Psoas muscle (tissue), 8 donors: ENCODE measurements around the gene DTD1. TPM values are rescaled to one million over a fixed set of nuclear protein-coding genes. Genes with fewer than 3 reads are reported as not detected.

Experiments used
- ATAC-seq, 4 donors: fragments of 200-7000 bp; cut with Tn5 transposase; one replicate each; pipeline ENCODE4 v1.9.1; 2020; ENCODE audit warnings: moderate library complexity in 3 of 4, mild to moderate bottlenecking in 2 of 4
- DNase-seq, 2 donors: peaks; one replicate each; pipeline ENCODE4 v3.0.0-alpha.2; 2020
- H3K27ac ChIP-seq: fragments of 200-600 bp; one replicate; pipeline ENCODE4 v1.8.0; 2022
- H3K27me3 ChIP-seq, 3 donors: fragments of 200-600 bp in 1 of 3; one replicate each; pipeline versions ENCODE4 v1.6.1 to v1.8.0; 2013 to 2022; ENCODE audit warnings: low read length in 2 of 3, mild to moderate bottlenecking in 2 of 3, moderate library complexity in 1 of 3; ENCODE audit not compliant: insufficient read depth in 3 of 3
- H3K36me3 ChIP-seq, 2 donors: fragments of 200-600 bp in 1 of 2; one replicate each; pipeline versions ENCODE4 v1.6.1 to v1.8.0; 2013 to 2022; ENCODE audit warnings: low read depth in 1 of 2, mild to moderate bottlenecking in 1 of 2, moderate library complexity in 1 of 2; ENCODE audit not compliant: insufficient read depth in 1 of 2
- H3K4me1 ChIP-seq: fragments of 200-600 bp; one replicate; pipeline ENCODE4 v1.8.0; 2022
- H3K4me3 ChIP-seq: fragments of 200-600 bp; one replicate; pipeline ENCODE4 v1.8.0; 2022; ENCODE audit warnings: mild to moderate bottlenecking
- H3K9me3 ChIP-seq: fragments of 200-600 bp; one replicate; pipeline ENCODE4 v1.8.0; 2022
- CTCF ChIP-seq: fragments of 200-600 bp; IDR thresholded peaks from one replicate; pipeline ENCODE4 v1.8.0; 2022; ENCODE audit warnings: antibody characterized with exemption
- WGBS, 3 donors: extraction: QIAGEN DNeasy Blood & Tissue Kit; methylation state at CpG; one replicate each; pipeline versions ENCODE4 v1.1.6 to v1.1.7; 2013; 5-methylcytosine and 5-hydroxymethylcytosine counted together
- intact Hi-C, 2 donors: fragments of 100-400 bp; cut with DNase I; formaldehyde crosslinking; loops; one replicate each; pipeline versions ENCODE4 v1.11.0 to v1.14.2; 2022
- polyA plus RNA-seq, 3 donors: library from polyadenylated mRNA; stranded (reverse); fragments of 200-250 nt; gene quantifications; one replicate each; pipeline ENCODE4 v1.2.3, GENCODE V29; 2013
- total RNA-seq, 4 donors: library from RNA; stranded (reverse); fragmentation: NEBNext Ultra II Directional in 2 of 4; extraction: Animal tissue kit (Norgen Biotek cat#: 25700) in 2 of 4; gene quantifications; one replicate each; pipeline versions ENCODE4 v1.2.1 to v1.2.4, GENCODE V29; 2021 to 2023
- donor health status: healthy with polysubstance abuse.
- donor health status: DM: no; HTN: no; CAD: no; lungs with moderate emphysema.
- donor health status: Bipolar disorder and iron deficiency.
- donor health status: healthy.
- donor health status: DM: yes; HTN: yes; CAD: no.
- donor health status: DM: no; HTN: no; CAD: no.
- donor health status: DM: no; HTN: no; CAD: no.
- donor health status: DM: yes; HTN: yes; CAD: no.

DTD1 gene
- total and polyA plus RNA-seq, 7 donors, result 12.4 to 20.7 (median 18.2) TPM

GRCh38 chr20:18811904-18812303 is 224.1 kb downstream of the DTD1 start:
- DNase-seq (no peak), ATAC-seq (no peak)
- WGBS, 3 donors, result 96 to 100% (median 99%) methylated on average over 3 of the region's 3 CpGs
- no peaks in the 10 kb centered on the region for H3K4me1 ChIP-seq
- H3K36me3 ChIP-seq, result no peaks in the 10 kb centered on the region
- no peaks in the 10 kb centered on the region for H3K9me3 ChIP-seq
- no peaks in the 10 kb centered on the region for H3K27me3 ChIP-seq
- H3K4me3 ChIP-seq, result no peak overlapping the region
- no peak for TF ChIP-seq CTCF
- no peak overlapping the region for H3K27ac ChIP-seq
- intact Hi-C loops, result no loop called here

- no peaks in the 10 kb centered on the region for H3K9me3 ChIP-seq
- no peaks in the 10 kb centered on the region for H3K36me3 ChIP-seq
- no peaks in the 10 kb centered on the region for H3K27me3 ChIP-seq
- no peaks in the 10 kb centered on the region for H3K4me1 ChIP-seq
- no peak within 1 kb of the TSS for H3K27ac ChIP-seq
- WGBS, 3 donors, result 64 to 72% (median 69%) methylated on average over 3 of the region's 3 CpGs
- TF ChIP-seq CTCF, result no peak
- no peak within 1 kb of the TSS for H3K4me3 ChIP-seq
- ATAC-seq (no peak), DNase-seq (no peak)
- intact Hi-C loops, result no loop called here
Observed at GRCh38 chr20:18813483-18813882, 225.6 kb downstream of the DTD1 start, which contains the start of gene SCP2D1. Gene SCP2D1 (plus strand): TSS chr20:18813783. CDS start chr20:18813816, 33 bp downstream.

- Histone ChIP-seq H3K9me3 (no peaks in the 10 kb centered on the region), H3K4me1 (no peaks in the 10 kb centered on the region), H3K36me3 (no peaks in the 10 kb centered on the region), H3K27me3 (no peaks in the 10 kb centered on the region), H3K4me3 (no peak overlapping the region), H3K27ac (no peak overlapping the region)
- ATAC-seq (no peak), DNase-seq (no peak)
- 91 to 93% (median 91%) methylated on average over 6 of the region's 6 CpGs for WGBS, 3 donors
- no peak for TF ChIP-seq CTCF
- intact Hi-C loops, result no loop called here
Observed at GRCh38 chr20:18815194-18815942, 227.5 kb downstream of the DTD1 start.

Other genes with a start within 250 kb of the DTD1 start
- under 1 TPM; 0.25 to 0.71 (median 0.43) TPM for gene DZANK1, start 121.0 kb upstream of the DTD1 start, total RNA-seq
- gene DZANK1, start 121.0 kb upstream of the DTD1 start, polyA plus RNA-seq, result under 1 TPM; 0.42 to 0.96 (median 0.58) TPM
- gene POLR3F, start 120.7 kb upstream of the DTD1 start, total RNA-seq, result 1 to 10 TPM; 3.2 to 8.4 (median 6.6) TPM
- 10 to 100 TPM in 1 of 3 donors, 1 to 10 TPM in 2; 5.1 to 17.7 (median 6.9) TPM for gene POLR3F, start 120.7 kb upstream of the DTD1 start, polyA plus RNA-seq
- gene RBBP9, start 90.8 kb upstream of the DTD1 start, total RNA-seq, result 1 to 10 TPM; 3.8 to 5.0 (median 4.8) TPM
- gene RBBP9, start 90.8 kb upstream of the DTD1 start, polyA plus RNA-seq, result 1 to 10 TPM; 2.2 to 8.7 (median 5.6) TPM
- gene SEC23B, start 80.1 kb upstream of the DTD1 start, total RNA-seq, result 1 to 10 TPM; 6.1 to 9.5 (median 7.8) TPM
- gene SEC23B, start 80.1 kb upstream of the DTD1 start, polyA plus RNA-seq, result 10 to 100 TPM in 1 of 3 donors, 1 to 10 TPM in 2; 3.1 to 14.0 (median 7.9) TPM
- gene SMIM26, start 20.6 kb upstream of the DTD1 start, total RNA-seq, result 100 to 1,000 TPM; 107 to 163 (median 133) TPM
- gene SMIM26, start 20.6 kb upstream of the DTD1 start, polyA plus RNA-seq, result 100 to 1,000 TPM; 216 to 273 (median 253) TPM
- gene SCP2D1, start 225.7 kb downstream of the DTD1 start, total RNA-seq, result not detected
- not detected for gene SCP2D1, start 225.7 kb downstream of the DTD1 start, polyA plus RNA-seq